Osteocyte (in vitro differentiated cells): ENCODE data around the gene TREX2. TPM values are rescaled to one million over a fixed set of nuclear protein-coding genes. Genes with fewer than 3 reads are reported as not detected.

Experiments
- DNase-seq: peaks from one replicate; pipeline ENCODE4 v3.0.0; 2021; ENCODE audit warnings: mixed read lengths; ENCODE audit not compliant: unreplicated experiment; ENCODE audit errors: extremely low spot score
- H3K27ac Mint-ChIP-seq: one replicate; pipeline ENCODE4 v1.8.0; 2021; ENCODE audit warnings: mild to moderate bottlenecking, mixed read lengths; ENCODE audit not compliant: unreplicated experiment
- H3K27me3 Mint-ChIP-seq: one replicate; pipeline ENCODE4 v1.8.0; 2021; ENCODE audit warnings: mixed read lengths; ENCODE audit not compliant: unreplicated experiment
- H3K36me3 Mint-ChIP-seq: one replicate; pipeline ENCODE4 v1.8.0; 2021; ENCODE audit warnings: mixed read lengths; ENCODE audit not compliant: unreplicated experiment
- H3K4me1 Mint-ChIP-seq: one replicate; pipeline ENCODE4 v1.8.0; 2021; ENCODE audit warnings: mixed read lengths; ENCODE audit not compliant: unreplicated experiment
- H3K4me3 Mint-ChIP-seq: one replicate; pipeline ENCODE4 v1.8.0; 2021; ENCODE audit warnings: mild to moderate bottlenecking, moderate library complexity, mixed read lengths; ENCODE audit not compliant: unreplicated experiment
- H3K9me3 Mint-ChIP-seq: one replicate; pipeline ENCODE4 v1.8.0; 2021; ENCODE audit warnings: mixed read lengths; ENCODE audit not compliant: unreplicated experiment
- CTCF ChIP-seq: fragments of 200-600 bp; sonication (generic); IDR thresholded peaks from 2 replicates; pipeline ENCODE4 v1.5.0; 2021; ENCODE audit warnings: antibody characterized with exemption, mild to moderate bottlenecking, moderate library complexity
- total RNA-seq: library from RNA; stranded (reverse); gene quantifications from 2 replicates; pipeline ENCODE4 v1.2.1, GENCODE V29; 2021

TREX2 gene
- total RNA-seq, 1 donor from 2014 or later: 2.5 TPM

- H3K27me3 Mint-ChIP-seq: peaks cover 2% of the 10 kb centered on the region
- no peaks in the 10 kb centered on the region for H3K36me3 Mint-ChIP-seq
- TF ChIP-seq CTCF: no peak
- H3K4me3 Mint-ChIP-seq: no peak overlapping the region
- no peak overlapping the region for H3K27ac Mint-ChIP-seq
- H3K4me1 Mint-ChIP-seq: no peaks in the 10 kb centered on the region
- no peaks in the 10 kb centered on the region for H3K9me3 Mint-ChIP-seq
- DNase-seq: no peak
These were observed 5.9 kb downstream of the TREX2 start for GRCh38 chrX:153439977-153440376.

- no peaks in the 10 kb centered on the region for H3K9me3 Mint-ChIP-seq
- H3K36me3 Mint-ChIP-seq: no peaks in the 10 kb centered on the region
- DNase-seq: no peak
- TF ChIP-seq CTCF: peak; percentile 51
- H3K27ac Mint-ChIP-seq: no peak overlapping the region
- H3K27me3 Mint-ChIP-seq: peaks cover 2% of the 10 kb centered on the region
- no peak overlapping the region for H3K4me3 Mint-ChIP-seq
- H3K4me1 Mint-ChIP-seq: no peaks in the 10 kb centered on the region
These were observed 7.3 kb downstream of the TREX2 start for GRCh38 chrX:153438532-153438931.

GRCh38 chrX:153435845-153436244, 10.0 kb downstream of the TREX2 start:
- no peak for TF ChIP-seq CTCF
- no peak overlapping the region for H3K27ac Mint-ChIP-seq
- peaks cover 5% of the 10 kb centered on the region for H3K9me3 Mint-ChIP-seq
- no peaks in the 10 kb centered on the region for H3K4me1 Mint-ChIP-seq
- no peak for DNase-seq
- no peak overlapping the region for H3K4me3 Mint-ChIP-seq
- H3K27me3 Mint-ChIP-seq: peaks cover 2% of the 10 kb centered on the region
- H3K36me3 Mint-ChIP-seq: no peaks in the 10 kb centered on the region

GRCh38 chrX:153434801-153435200, 11.1 kb downstream of the TREX2 start:
- H3K4me3 Mint-ChIP-seq: no peak overlapping the region
- no peaks in the 10 kb centered on the region for H3K36me3 Mint-ChIP-seq
- H3K27ac Mint-ChIP-seq: no peak overlapping the region
- TF ChIP-seq CTCF: no peak
- H3K4me1 Mint-ChIP-seq: no peaks in the 10 kb centered on the region
- peaks cover 2% of the 10 kb centered on the region for H3K27me3 Mint-ChIP-seq
- H3K9me3 Mint-ChIP-seq: peaks cover 11% of the 10 kb centered on the region
- no peak for DNase-seq

GRCh38 chrX:153433781-153434285, 12.0 kb downstream of the TREX2 start:
- TF ChIP-seq CTCF: no peak
- no peak overlapping the region for H3K27ac Mint-ChIP-seq
- no peaks in the 10 kb centered on the region for H3K36me3 Mint-ChIP-seq
- peaks cover 11% of the 10 kb centered on the region for H3K9me3 Mint-ChIP-seq
- no peak overlapping the region for H3K4me3 Mint-ChIP-seq
- no peak for DNase-seq
- H3K27me3 Mint-ChIP-seq: peaks cover 2% of the 10 kb centered on the region
- H3K4me1 Mint-ChIP-seq: no peaks in the 10 kb centered on the region
